Endothelial cell of umbilical vein (primary cell): Measurements from ENCODE around the gene HSPA12A. TPM values are rescaled to one million over a fixed set of nuclear protein-coding genes. Genes with fewer than 3 reads are reported as not detected.

Experiments used
- BruUV-seq: library from RNA; stranded (reverse); fragments of 400-500 nt; replicated peaks from 2 replicates; lab custom pipeline; 2021; lab: Mats Ljungman, UMichigan
- CTCF ChIA-PET: fragments of 300-600, 350-600 bp; sonication (Branson Sonifier 250); formaldehyde crosslinking; loops from one replicate; lab custom pipeline; 2021; ENCODE audit warnings: antibody characterized with exemption, inconsistent platforms; lab: Charles Lee
- POLR2A ChIA-PET: fragments of 300-600, 350-600 bp; sonication (Branson Sonifier 250); formaldehyde crosslinking; loops from one replicate; lab custom pipeline; 2021; ENCODE audit warnings: antibody characterized with exemption, inconsistent platforms; lab: Charles Lee
- DNase-seq: peaks from one replicate; pipeline ENCODE4 v3.0.0-alpha.2; 2011; ENCODE audit warnings: low read depth, low spot score
- FAIRE-seq: peaks from 2 replicates; lab custom pipeline; 2011; peaks lifted over from hg19 to GRCh38; lab: Jason Lieb, UNC
- H2AFZ ChIP-seq: 2 replicates; pipeline ENCODE4 v1.6.0; 2012; ENCODE audit warnings: low read depth, low read length, control low read depth, inconsistent platforms
- H3K27ac ChIP-seq: 2 replicates; pipeline ENCODE4 v1.5.1; 2011; ENCODE audit warnings: low read depth, mild to moderate bottlenecking, control low read depth, low read length, moderate library complexity; ENCODE audit not compliant: insufficient read depth
- H3K27me3 ChIP-seq, 2 experiments: 2 replicates each; pipeline versions ENCODE4 v1.6.0 to v1.6.1; 2011; ENCODE audit warnings: low read length in 2 of 2, mixed read lengths in 1 of 2; ENCODE audit not compliant: control insufficient read depth in 2 of 2, insufficient read depth in 2 of 2
- H3K36me3 ChIP-seq, 2 experiments: 2 replicates in 1 of 2; 3 replicates in 1 of 2; pipeline ENCODE4 v1.5.1; 2011; ENCODE audit warnings: low read length in 2 of 2, mild to moderate bottlenecking in 1 of 2, moderate library complexity in 1 of 2; ENCODE audit not compliant: control insufficient read depth in 2 of 2, insufficient read depth in 2 of 2; ENCODE audit errors: extremely low read depth in 1 of 2
- H3K4me1 ChIP-seq: 3 replicates; pipeline ENCODE4 v1.5.1; 2011; ENCODE audit warnings: mild to moderate bottlenecking, low read length; ENCODE audit not compliant: control insufficient read depth, insufficient read depth; ENCODE audit errors: extremely low read depth
- H3K4me2 ChIP-seq: 2 replicates; pipeline ENCODE4 v1.6.1; 2011; ENCODE audit warnings: low read length, control low read depth, mixed read lengths; ENCODE audit not compliant: insufficient read depth
- H3K4me3 ChIP-seq, 3 experiments: fragments of 200-600 bp in 1 of 3; sonication (generic), shearing (Covaris generic) in 1 of 3; replicated peaks in 1 of 3; 2 replicates each; pipeline ENCODE4 v1.5.1; 2011 to 2016; ENCODE audit warnings: control low read depth in 3 of 3, low read length in 3 of 3, mild to moderate bottlenecking in 2 of 3, inconsistent platforms in 1 of 3, low read depth in 1 of 3, moderate library complexity in 1 of 3; ENCODE audit not compliant: insufficient read depth in 1 of 3
- H3K79me2 ChIP-seq: 2 replicates; pipeline ENCODE4 v1.6.0; 2012; ENCODE audit warnings: low read length, inconsistent platforms; ENCODE audit not compliant: control insufficient read depth, insufficient read depth
- H3K9ac ChIP-seq: replicated peaks from 2 replicates; pipeline ENCODE3; 2011; ENCODE audit warnings: low read length, control low read depth; ENCODE audit not compliant: insufficient read depth; ENCODE audit errors: extremely low read depth
- H3K9me1 ChIP-seq: replicated peaks from 3 replicates; pipeline ENCODE4 v1.6.0; 2011; ENCODE audit warnings: mild to moderate bottlenecking, low read length; ENCODE audit not compliant: control insufficient read depth, insufficient read depth; ENCODE audit errors: extremely low read depth
- H3K9me3 ChIP-seq: replicated peaks from 2 replicates; pipeline ENCODE4 v1.5.1; 2012; ENCODE audit warnings: low read length, inconsistent platforms; ENCODE audit not compliant: control insufficient read depth, insufficient read depth
- H4K20me1 ChIP-seq: replicated peaks from 2 replicates; pipeline ENCODE3; 2011; ENCODE audit warnings: mild to moderate bottlenecking, low read length; ENCODE audit not compliant: control insufficient read depth, insufficient read depth; ENCODE audit errors: extremely low read depth
- EZH2 ChIP-seq: IDR thresholded peaks from 2 replicates; pipeline ENCODE4 v1.6.1; 2012; ENCODE audit warnings: borderline replicate concordance, low read depth, mild to moderate bottlenecking, moderate library complexity, low read length, inconsistent platforms; ENCODE audit not compliant: severe bottlenecking
- FOS ChIP-seq: IDR thresholded peaks from 2 replicates; pipeline ENCODE4 v1.6.1; 2011; ENCODE audit warnings: mild to moderate bottlenecking, low read length, moderate library complexity, borderline replicate concordance; ENCODE audit not compliant: insufficient read depth
- GATA2 ChIP-seq: IDR thresholded peaks from 2 replicates; pipeline ENCODE4 v1.7.0; 2011; ENCODE audit warnings: low read depth, mild to moderate bottlenecking, moderate library complexity, mixed read lengths, low read length; ENCODE audit not compliant: insufficient read length, insufficient read depth
- JUN ChIP-seq: IDR thresholded peaks from 2 replicates; pipeline ENCODE4 v1.6.1; 2011; ENCODE audit warnings: borderline replicate concordance, low read depth; ENCODE audit not compliant: insufficient read length, insufficient read depth
- MYC ChIP-seq: IDR thresholded peaks from one replicate; pipeline ENCODE4 v1.6.1; 2011; ENCODE audit warnings: mild to moderate bottlenecking, low read depth, low read length
- POLR2A ChIP-seq: IDR thresholded peaks from 2 replicates; pipeline ENCODE4 v1.6.1; 2012; ENCODE audit warnings: low read depth, mild to moderate bottlenecking, control low read depth, low read length
- POLR2AphosphoS5 ChIP-seq: IDR thresholded peaks from 2 replicates; pipeline ENCODE4 v1.6.1; 2012; ENCODE audit warnings: low read depth, mild to moderate bottlenecking, control low read depth, low read length, moderate library complexity; ENCODE audit not compliant: insufficient read depth
- dilution Hi-C: fragments of 300-500 bp; cut with MboI; formaldehyde crosslinking; loops from one replicate; pipeline ENCODE4 v1.15.0; 2019; ENCODE audit warnings: low sequenced_read_pairs; ENCODE audit not compliant: extremely low pct_ligation_motif_present
- intact Hi-C: fragments of 100-400 bp; cut with micrococcal nuclease; formaldehyde crosslinking; loops from one replicate; pipeline ENCODE4 v1.10.0; 2022
- polyA plus RNA-seq, 4 experiments: library from polyadenylated mRNA; depleted of rRNA in 3 of 4; stranded (reverse) in 3 of 4; unstranded in 1 of 4; fragments of >200 nt; gene quantifications; 2 replicates each; pipeline versions ENCODE4 v1.2.1 to v1.2.3, GENCODE V29; 2011 to 2012; ENCODE audit warnings: missing spikeins in 1 of 4
- total RNA-seq: library from RNA; stranded (reverse); gene quantifications from 2 replicates; pipeline ENCODE4 v1.2.3, GENCODE V29; 2021
- TF ChIP-seq, protein P1 (sequence below), 2 donors: IDR thresholded peaks; 1 replicate in 1 of 2; 2 replicates in 1 of 2; pipeline ENCODE4 v1.5.1; 2011; ENCODE audit warnings: low read length in 2 of 2, mild to moderate bottlenecking in 2 of 2, moderate library complexity in 2 of 2, control low read depth in 1 of 2, inconsistent platforms in 1 of 2, low read depth in 1 of 2; ENCODE audit not compliant: insufficient read depth in 1 of 2; ENCODE audit errors: extremely low read depth in 1 of 2
- TF ChIP-seq, protein P2 (sequence below): IDR thresholded peaks from 2 replicates; pipeline ENCODE4 v1.6.1; 2011; ENCODE audit not compliant: insufficient read depth, insufficient read length

The HSPA12A gene
- total and polyA plus RNA-seq, 2 donors (not counting 3 experiments of a cell fraction or from before 2014, with no cell fraction given), result 0.22 to 0.29 TPM

DNA sequence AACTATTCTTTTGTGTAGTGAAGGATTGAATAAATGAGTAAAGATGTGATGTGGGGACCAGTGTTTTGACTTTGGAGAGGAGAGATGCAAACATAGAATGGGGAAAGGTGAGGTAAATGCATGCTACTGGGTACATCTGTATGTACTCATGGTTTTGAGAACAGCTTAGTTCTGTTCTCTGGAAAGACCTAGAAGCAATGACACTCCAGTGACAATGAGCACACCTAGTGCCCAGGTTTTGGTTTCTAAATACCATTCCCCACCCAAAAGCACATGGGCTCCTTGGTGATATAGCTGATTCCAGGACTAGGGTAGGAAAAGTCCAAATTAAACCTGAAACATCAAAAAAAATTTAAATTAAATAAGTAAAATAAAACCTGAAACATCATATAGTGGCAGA, 22.6 kb upstream of the HSPA12A start:
- POLR2A ChIA-PET, result no interaction called here
- H3K9ac ChIP-seq, result no peak overlapping the region
- no peak overlapping the region for H3K27ac ChIP-seq
- CTCF ChIA-PET, result no interaction called here
- FAIRE-seq, result no peak
- no peaks in the 10 kb centered on the region for H3K36me3 ChIP-seq
- H3K4me1 ChIP-seq, result no peaks in the 10 kb centered on the region
- no peaks in the 10 kb centered on the region for H4K20me1 ChIP-seq
- no peak for DNase-seq
- no peaks in the 10 kb centered on the region for H3K79me2 ChIP-seq
- no peak overlapping the region for H2AFZ ChIP-seq
- no TSS peak for BruUV-seq
- no peak overlapping the region for H3K4me3 ChIP-seq
- H3K27me3 ChIP-seq, result no peaks in the 10 kb centered on the region
- no peaks in the 10 kb centered on the region for H3K9me1 ChIP-seq
- dilution Hi-C loops, result no loop called here
- no peaks in the 10 kb centered on the region for H3K9me3 ChIP-seq
- TF ChIP-seq JUN (no peak), GATA2 (no peak), FOS (no peak), POLR2A (no peak), MYC (no peak), POLR2AphosphoS5 (no peak), EZH2 (no peak)
- TF ChIP-seq, protein P1, sequence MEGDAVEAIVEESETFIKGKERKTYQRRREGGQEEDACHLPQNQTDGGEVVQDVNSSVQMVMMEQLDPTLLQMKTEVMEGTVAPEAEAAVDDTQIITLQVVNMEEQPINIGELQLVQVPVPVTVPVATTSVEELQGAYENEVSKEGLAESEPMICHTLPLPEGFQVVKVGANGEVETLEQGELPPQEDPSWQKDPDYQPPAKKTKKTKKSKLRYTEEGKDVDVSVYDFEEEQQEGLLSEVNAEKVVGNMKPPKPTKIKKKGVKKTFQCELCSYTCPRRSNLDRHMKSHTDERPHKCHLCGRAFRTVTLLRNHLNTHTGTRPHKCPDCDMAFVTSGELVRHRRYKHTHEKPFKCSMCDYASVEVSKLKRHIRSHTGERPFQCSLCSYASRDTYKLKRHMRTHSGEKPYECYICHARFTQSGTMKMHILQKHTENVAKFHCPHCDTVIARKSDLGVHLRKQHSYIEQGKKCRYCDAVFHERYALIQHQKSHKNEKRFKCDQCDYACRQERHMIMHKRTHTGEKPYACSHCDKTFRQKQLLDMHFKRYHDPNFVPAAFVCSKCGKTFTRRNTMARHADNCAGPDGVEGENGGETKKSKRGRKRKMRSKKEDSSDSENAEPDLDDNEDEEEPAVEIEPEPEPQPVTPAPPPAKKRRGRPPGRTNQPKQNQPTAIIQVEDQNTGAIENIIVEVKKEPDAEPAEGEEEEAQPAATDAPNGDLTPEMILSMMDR (IDR thresholded peaks at IDR 0.05; ENCODE audit: extremely low read depth in 1 of 2, insufficient read depth in 1 of 2, low read depth in 1 of 2, low read length in 2 of 2), result no peak
- TF ChIP-seq, protein P2, sequence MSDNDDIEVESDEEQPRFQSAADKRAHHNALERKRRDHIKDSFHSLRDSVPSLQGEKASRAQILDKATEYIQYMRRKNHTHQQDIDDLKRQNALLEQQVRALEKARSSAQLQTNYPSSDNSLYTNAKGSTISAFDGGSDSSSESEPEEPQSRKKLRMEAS, result no peak
- intact Hi-C loops, result loop anchor here (1.0 kb wide), 2 partner anchors 75 to 83 kb away; no protein-coding TSS in a partner anchor
- no peak overlapping the region for H3K4me2 ChIP-seq
